Coronary artery (tissue), 2 donors: ENCODE results near the gene HACD2.

Source experiments
- DNase-seq: peaks from one replicate; pipeline ENCODE4 v3.0.0-alpha.2; 2017; ENCODE audit warnings: low spot score
- H3K27ac ChIP-seq, 2 donors: fragments of 200-600 bp; sonication (generic); one replicate each; pipeline ENCODE4 v1.5.1; 2016 to 2019
- H3K4me3 ChIP-seq: fragments of 200-600 bp; sonication (generic); 2 replicates; pipeline ENCODE4 v1.5.1; 2016; ENCODE audit warnings: mild to moderate bottlenecking, moderate library complexity
- CTCF ChIP-seq: fragments of 200-600 bp; sonication (generic); IDR thresholded peaks from one replicate; pipeline ENCODE4 v1.5.1; 2019; ENCODE audit warnings: antibody characterized with exemption

The HACD2 gene

GRCh38 chr3:123445702-123446101 is 139.2 kb downstream of the HACD2 start:
- Histone ChIP-seq H3K4me3 (peak overlapping the region; percentile 78), H3K27ac (peak overlapping the region; percentile 88 to 93)
- no peak for TF ChIP-seq CTCF
- DNase-seq, result no peak

- DNase-seq, result no peak
- H3K4me3 ChIP-seq, result peak overlapping the region; percentile 78
- peak overlapping the region; percentile 57 to 93 for H3K27ac ChIP-seq
- TF ChIP-seq CTCF, result no peak
Measured at GRCh38 chr3:123444744-123445143, 140.1 kb downstream of the HACD2 start.

GRCh38 chr3:123444023-123444422 is 140.8 kb downstream of the HACD2 start:
- Histone ChIP-seq H3K27ac (peak overlapping the region; percentile 57 to 93), H3K4me3 (peak overlapping the region; percentile 78)
- no peak for DNase-seq
- TF ChIP-seq CTCF, result no peak

- no peak for DNase-seq
- no peak for TF ChIP-seq CTCF
- peak overlapping the region; percentile 78 for H3K4me3 ChIP-seq
- peak overlapping the region; percentile 57 to 93 for H3K27ac ChIP-seq
Measured at GRCh38 chr3:123442908-123443307, 141.9 kb downstream of the HACD2 start.

GRCh38 chr3:123442125-123442524 is 142.7 kb downstream of the HACD2 start:
- no peak for TF ChIP-seq CTCF
- DNase-seq, result no peak
- H3K27ac ChIP-seq, result peak overlapping the region; percentile 57 to 93

More at GRCh38 chr3:123442125-123442524, 142.7 kb downstream of the HACD2 start:
- H3K4me3 ChIP-seq, result peak overlapping the region; percentile 78
